ENCODE results near the gene MED20. TPM values are rescaled to one million over a fixed set of nuclear protein-coding genes. Genes with fewer than 3 reads are reported as not detected.

MED20 gene
- total RNA-seq, 4 donors from 2014 or later = 6.9 to 18.7 (median 15.0) TPM

DNA sequence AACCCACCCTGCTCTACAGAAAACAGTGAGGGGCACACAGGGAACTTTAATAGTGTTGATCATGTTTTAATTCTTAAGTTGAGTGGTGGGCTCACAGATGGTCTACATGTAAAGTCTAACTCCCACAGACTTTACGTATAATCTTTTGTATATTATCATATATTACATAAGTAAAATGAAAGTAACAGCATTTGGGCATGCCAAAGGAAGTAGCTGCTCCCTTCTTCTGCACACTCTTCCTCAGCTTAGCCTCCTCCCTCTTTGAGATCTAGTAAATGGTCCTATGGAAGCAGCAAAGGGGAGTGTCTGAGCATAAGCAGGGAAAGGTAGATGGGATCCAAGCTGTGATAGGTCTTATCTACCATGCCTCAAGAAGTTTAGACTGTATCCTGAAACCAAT, 11.2 kb downstream of the MED20 start:
- no peaks in the 10 kb centered on the region for H3K27me3 ChIP-seq
- no peak overlapping the region for H3K27ac ChIP-seq
- intact Hi-C loops (cut with DNase I) = no loop called here
- 90 to 100% methylated on average over 1 of the region's 1 CpG for WGBS, 2 donors
- no peak for TF ChIP-seq POLR2A (IDR thresholded peaks at IDR 0.05)
- TF ChIP-seq, protein P1, sequence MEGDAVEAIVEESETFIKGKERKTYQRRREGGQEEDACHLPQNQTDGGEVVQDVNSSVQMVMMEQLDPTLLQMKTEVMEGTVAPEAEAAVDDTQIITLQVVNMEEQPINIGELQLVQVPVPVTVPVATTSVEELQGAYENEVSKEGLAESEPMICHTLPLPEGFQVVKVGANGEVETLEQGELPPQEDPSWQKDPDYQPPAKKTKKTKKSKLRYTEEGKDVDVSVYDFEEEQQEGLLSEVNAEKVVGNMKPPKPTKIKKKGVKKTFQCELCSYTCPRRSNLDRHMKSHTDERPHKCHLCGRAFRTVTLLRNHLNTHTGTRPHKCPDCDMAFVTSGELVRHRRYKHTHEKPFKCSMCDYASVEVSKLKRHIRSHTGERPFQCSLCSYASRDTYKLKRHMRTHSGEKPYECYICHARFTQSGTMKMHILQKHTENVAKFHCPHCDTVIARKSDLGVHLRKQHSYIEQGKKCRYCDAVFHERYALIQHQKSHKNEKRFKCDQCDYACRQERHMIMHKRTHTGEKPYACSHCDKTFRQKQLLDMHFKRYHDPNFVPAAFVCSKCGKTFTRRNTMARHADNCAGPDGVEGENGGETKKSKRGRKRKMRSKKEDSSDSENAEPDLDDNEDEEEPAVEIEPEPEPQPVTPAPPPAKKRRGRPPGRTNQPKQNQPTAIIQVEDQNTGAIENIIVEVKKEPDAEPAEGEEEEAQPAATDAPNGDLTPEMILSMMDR (IDR thresholded peaks at IDR 0.05) = no peak
- H3K9me3 ChIP-seq = no peaks in the 10 kb centered on the region
- peaks cover 11 to 99% (median 26%) of the 10 kb centered on the region in 3 donors for H3K36me3 ChIP-seq
- H3K4me1 ChIP-seq = no peaks in the 10 kb centered on the region
- no peak overlapping the region for H3K4me3 ChIP-seq
- no peak for DNase-seq

DNA sequence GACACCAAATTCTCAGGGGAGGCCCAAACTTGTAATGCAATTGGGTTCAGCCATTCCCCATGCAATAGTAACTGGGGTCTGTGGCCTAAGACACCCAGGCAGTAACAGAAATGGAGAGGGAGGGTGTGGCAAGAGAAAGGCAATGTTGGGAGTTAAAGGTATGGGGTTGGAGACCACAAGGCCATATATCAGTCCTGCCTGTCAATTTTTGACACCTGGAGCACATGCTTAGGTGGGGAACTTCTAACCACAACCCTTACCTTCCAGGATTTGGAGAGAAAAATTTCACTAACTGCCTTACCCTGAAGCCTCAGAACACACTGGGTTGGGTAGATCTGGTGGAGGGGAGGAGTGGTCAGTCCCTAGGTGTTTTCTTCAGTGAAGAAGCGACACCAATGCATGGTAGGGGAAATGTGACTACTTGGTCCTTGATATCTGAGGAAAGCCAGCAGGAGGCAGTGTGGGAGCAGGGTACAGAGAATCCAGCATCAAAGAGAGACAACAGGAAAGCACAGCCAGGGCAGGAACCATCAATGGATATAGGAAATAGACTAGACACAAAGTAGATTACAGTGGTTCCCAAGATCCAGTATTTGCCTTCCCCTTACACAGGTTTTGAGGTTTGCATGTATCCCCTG, 18.9 kb downstream of the MED20 start:
- Histone ChIP-seq H3K27ac (no peak overlapping the region), H3K4me1 (no peaks in the 10 kb centered on the region), H3K36me3 (peaks cover 6 to 62% (median 13%) of the 10 kb centered on the region in 3 donors), H3K4me3 (no peak overlapping the region), H3K9me3 (no peaks in the 10 kb centered on the region), H3K27me3 (no peaks in the 10 kb centered on the region)
- no peak for TF ChIP-seq POLR2A (IDR thresholded peaks at IDR 0.05)
- TF ChIP-seq, protein P1 (IDR thresholded peaks at IDR 0.05) = peak in 3 of 6 experiments; percentile 11 to 36 (median 13)
- WGBS, 2 donors = 82 to 93% methylated on average over 1 of the region's 1 CpG
- DNase-seq = no peak
- intact Hi-C loops (cut with DNase I) = no loop called here

DNA sequence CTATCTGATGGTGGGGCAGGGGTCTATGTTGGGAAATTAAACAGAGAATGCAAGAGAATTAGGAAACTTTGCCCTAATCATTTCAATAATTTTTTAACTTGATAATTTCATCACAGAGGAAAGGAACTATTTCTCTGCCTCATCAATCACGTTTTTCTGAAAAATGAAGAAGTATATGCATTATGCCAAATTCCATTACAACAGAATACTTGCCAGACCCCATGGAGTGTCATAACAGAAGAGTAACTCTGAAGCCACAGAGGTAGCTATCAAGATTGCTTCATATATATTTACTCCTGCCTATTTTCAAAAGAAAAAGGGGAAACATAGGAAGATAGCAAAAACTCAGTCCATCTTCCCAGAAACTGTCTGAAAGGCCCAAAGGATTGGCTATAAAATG, 20.1 kb downstream of the MED20 start:
- Histone ChIP-seq H3K27me3 (no peaks in the 10 kb centered on the region), H3K4me3 (no peak overlapping the region), H3K36me3 (peaks cover 0 to 50% (median 7%) of the 10 kb centered on the region in 3 donors), H3K9me3 (no peaks in the 10 kb centered on the region), H3K27ac (no peak overlapping the region), H3K4me1 (peaks cover 0 to 9% (median 5%) of the 10 kb centered on the region in 3 donors)
- DNase-seq = no peak
- intact Hi-C loops (cut with DNase I) = no loop called here
- 74 to 75% methylated on average over 1 of the region's 1 CpG for WGBS, 2 donors
- TF ChIP-seq, protein P1 (IDR thresholded peaks at IDR 0.05) = no peak
- TF ChIP-seq POLR2A (IDR thresholded peaks at IDR 0.05) = no peak

DNA sequence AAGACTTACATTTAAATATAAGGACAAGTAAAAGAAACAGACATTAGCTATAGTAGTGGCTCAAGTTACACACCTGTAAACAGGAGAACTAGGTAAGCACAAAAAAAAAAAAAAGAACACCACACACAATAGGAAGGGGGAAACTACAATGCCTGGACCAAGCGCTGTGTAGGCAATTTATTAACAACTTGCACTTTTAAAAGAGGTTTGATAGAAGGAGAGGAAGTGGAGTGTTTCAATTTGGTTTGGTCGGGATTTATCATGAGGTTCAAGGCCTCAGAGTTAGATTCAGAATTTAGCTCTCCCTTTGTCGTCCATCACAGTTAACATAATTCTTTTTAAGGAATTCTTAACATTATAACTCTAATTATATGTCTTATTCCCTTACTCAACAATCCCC, 24.7 kb downstream of the MED20 start:
- WGBS, 2 donors = 55 to 58% methylated on average over 3 of the region's 3 CpGs
- TF ChIP-seq, protein P1 (IDR thresholded peaks at IDR 0.05) = no peak
- no peak for TF ChIP-seq POLR2A (IDR thresholded peaks at IDR 0.05)
- intact Hi-C loops (cut with DNase I) = no loop called here
- H3K9me3 ChIP-seq = no peaks in the 10 kb centered on the region
- DNase-seq = no peak
- H3K36me3 ChIP-seq = peaks cover 0 to 17% (median 0%) of the 10 kb centered on the region in 3 donors
- H3K27me3 ChIP-seq = no peaks in the 10 kb centered on the region
- peaks cover 0 to 30% (median 12%) of the 10 kb centered on the region in 3 donors for H3K4me1 ChIP-seq
- peak overlapping the region; percentile 82 to 85 (median 83) for H3K27ac ChIP-seq
- peak overlapping the region in 3 of 4 donors; percentile 58 to 86 (median 73) for H3K4me3 ChIP-seq

DNA sequence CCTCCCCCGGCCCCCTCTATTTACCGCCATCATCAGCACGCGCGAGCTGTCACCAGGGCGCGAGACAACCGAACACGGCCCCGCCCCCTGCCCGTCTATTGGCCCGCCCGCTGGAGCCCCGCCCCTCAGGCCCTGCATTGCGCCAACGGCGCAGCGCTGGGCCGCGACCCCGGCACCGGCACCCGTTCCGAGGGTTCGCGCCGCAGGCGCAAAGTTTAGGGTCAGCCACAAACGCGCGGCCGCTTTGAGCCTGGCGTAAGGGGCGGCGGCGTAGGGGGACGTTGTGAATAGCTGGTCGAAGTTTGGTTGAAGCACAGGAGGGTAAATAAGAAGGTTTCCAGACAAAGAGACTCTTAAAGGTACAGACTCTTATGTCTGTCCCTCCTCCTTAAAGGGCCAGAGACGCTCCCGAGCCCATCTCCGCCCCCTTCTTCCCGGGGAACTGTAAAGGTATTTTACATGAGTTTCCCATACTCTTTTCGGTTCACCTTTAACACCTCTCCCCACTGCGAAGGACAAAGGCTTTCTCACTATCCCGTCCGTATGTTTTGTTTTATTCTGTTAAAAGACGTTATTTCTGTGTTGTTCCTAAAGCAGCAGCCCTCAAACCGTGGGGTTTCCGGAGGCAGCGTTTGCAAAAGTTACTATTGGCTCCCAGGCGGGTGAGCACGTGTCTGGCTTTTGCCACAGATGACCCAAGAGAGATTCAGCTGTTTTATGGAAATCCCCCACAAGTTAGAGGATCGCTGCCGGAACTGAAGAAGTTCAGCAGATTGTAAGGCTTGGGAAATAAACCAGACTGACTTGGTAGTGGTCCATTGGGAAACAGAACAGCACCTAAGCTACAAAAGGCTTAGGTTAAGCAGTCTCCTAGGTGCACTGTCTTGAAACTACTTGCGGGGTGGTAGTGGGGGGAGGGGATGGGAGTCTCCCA, 25.4 kb downstream of the MED20 start, which contains the start of gene USP49:
TSS of gene USP49 (minus strand) at position 76 of the 934 bp plus-strand sequence. CDS start 88,392 bp downstream, outside the sequence.
- intact Hi-C loops (cut with DNase I) = no loop called here
- TF ChIP-seq, protein P1 (IDR thresholded peaks at IDR 0.05) = no peak
- no peak for TF ChIP-seq POLR2A (IDR thresholded peaks at IDR 0.05)
- peak within 1 kb of the TSS; percentile 58 to 86 (median 78) for H3K4me3 ChIP-seq
- 1 to 2% methylated on average over 23 of the region's 55 CpGs for WGBS, 2 donors
- peaks cover 0 to 30% (median 12%) of the 10 kb centered on the region in 3 donors for H3K4me1 ChIP-seq
- H3K9me3 ChIP-seq = no peaks in the 10 kb centered on the region
- peaks cover 0 to 15% (median 0%) of the 10 kb centered on the region in 3 donors for H3K36me3 ChIP-seq
- H3K27me3 ChIP-seq = no peaks in the 10 kb centered on the region
- DNase-seq = peak; percentile 33
- peak within 1 kb of the TSS; percentile 82 to 85 (median 83) for H3K27ac ChIP-seq

Data from esophagus squamous epithelium (tissue), 5 donors.